Duodenal mucosa (tissue), 2 donors: ENCODE measurements around the gene POU4F3.

Source experiments
- H3K27ac ChIP-seq: one replicate; pipeline ENCODE4 v1.7.0; 2013; ENCODE audit warnings: low read depth, low read length
- H3K27me3 ChIP-seq, 2 donors: one replicate each; pipeline ENCODE4 v1.7.0; 2013; ENCODE audit warnings: low read length in 2 of 2, control low read depth in 1 of 2; ENCODE audit not compliant: insufficient read depth in 2 of 2, control insufficient read depth in 1 of 2
- H3K36me3 ChIP-seq, 2 donors: one replicate each; pipeline ENCODE4 v1.7.0; 2013; ENCODE audit warnings: low read length in 2 of 2, control low read depth in 1 of 2; ENCODE audit not compliant: insufficient read depth in 2 of 2, control insufficient read depth in 1 of 2
- H3K4me1 ChIP-seq, 2 donors: one replicate each; pipeline ENCODE4 v1.7.0; 2013; ENCODE audit warnings: low read length in 2 of 2, control low read depth in 1 of 2; ENCODE audit not compliant: insufficient read depth in 2 of 2, control insufficient read depth in 1 of 2
- H3K4me3 ChIP-seq, 2 donors: one replicate each; pipeline ENCODE4 v1.7.0; 2013; ENCODE audit warnings: low read length in 2 of 2, low read depth in 1 of 2
- H3K9ac ChIP-seq, 2 donors: one replicate each; pipeline ENCODE4 v1.7.0; 2013; ENCODE audit warnings: low read length in 2 of 2, low read depth in 1 of 2
- H3K9me3 ChIP-seq, 2 donors: one replicate each; pipeline ENCODE4 v1.7.0; 2013; ENCODE audit warnings: low read length in 2 of 2, control low read depth in 1 of 2; ENCODE audit not compliant: control insufficient read depth in 1 of 2

Gene POU4F3

DNA sequence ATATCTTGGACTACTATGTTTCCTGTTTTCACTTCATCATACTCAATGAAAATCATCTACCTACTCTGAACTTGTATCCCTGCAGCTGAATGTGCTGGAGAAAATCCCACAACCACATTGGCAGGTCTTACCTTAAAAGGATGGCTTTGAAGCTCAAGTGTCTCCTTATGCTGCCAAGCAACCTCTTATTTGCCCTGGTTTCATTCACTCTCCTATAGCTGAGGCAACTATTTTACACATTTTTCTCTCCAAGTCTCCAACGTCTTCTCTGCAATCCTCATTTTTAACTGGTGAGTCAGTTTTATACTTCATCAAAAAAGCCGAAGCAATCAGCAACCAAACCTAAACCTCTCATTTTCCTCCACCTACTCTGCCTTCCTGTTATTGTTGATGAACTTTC, 49.7 kb downstream of the POU4F3 start:
- no peaks in the 10 kb centered on the region for H3K4me1 ChIP-seq
- no peak overlapping the region for H3K9ac ChIP-seq
- H3K27ac ChIP-seq = no peak overlapping the region
- no peaks in the 10 kb centered on the region for H3K36me3 ChIP-seq
- H3K9me3 ChIP-seq = no peaks in the 10 kb centered on the region
- peaks cover 0 to 8% of the 10 kb centered on the region in 2 donors for H3K27me3 ChIP-seq
- H3K4me3 ChIP-seq = no peak overlapping the region

DNA sequence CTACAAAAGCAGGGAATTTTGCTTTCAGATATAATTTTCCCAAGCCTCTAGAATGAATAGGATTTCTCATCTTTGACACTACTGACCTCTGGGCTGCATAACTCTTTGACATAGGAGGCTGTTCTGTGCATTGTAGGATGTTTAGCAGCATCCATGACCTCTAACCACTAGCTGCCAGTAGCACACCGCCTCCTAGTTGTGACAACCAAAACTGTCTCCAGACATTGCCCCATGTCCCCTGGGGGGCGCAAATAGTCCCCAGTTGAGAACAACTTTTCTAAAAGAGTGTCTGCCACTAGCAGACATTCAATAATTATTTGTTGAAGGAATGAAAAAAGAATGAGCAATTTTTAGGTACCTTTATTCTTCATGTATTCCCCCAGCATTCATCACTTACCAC, 51.8 kb downstream of the POU4F3 start:
- H3K4me3 ChIP-seq = no peak overlapping the region
- no peaks in the 10 kb centered on the region for H3K4me1 ChIP-seq
- H3K9me3 ChIP-seq = no peaks in the 10 kb centered on the region
- H3K36me3 ChIP-seq = no peaks in the 10 kb centered on the region
- no peak overlapping the region for H3K9ac ChIP-seq
- no peak overlapping the region for H3K27ac ChIP-seq
- peaks cover 0 to 8% of the 10 kb centered on the region in 2 donors for H3K27me3 ChIP-seq
